IPS-20b (cell line): Measurements from ENCODE around the gene PLEKHG4B.

Experiments used
- H3K27ac ChIP-seq: one replicate; pipeline ENCODE4 v1.5.1; 2013; ENCODE audit warnings: low read length
- H3K27me3 ChIP-seq: 2 replicates; pipeline ENCODE4 v1.6.1; 2013; ENCODE audit warnings: mild to moderate bottlenecking, low read length, inconsistent platforms; ENCODE audit not compliant: insufficient read depth
- H3K36me3 ChIP-seq: 2 replicates; pipeline ENCODE4 v1.6.1; 2013; ENCODE audit warnings: low read depth, mild to moderate bottlenecking, inconsistent platforms, low read length, moderate library complexity; ENCODE audit not compliant: insufficient read depth
- H3K4me1 ChIP-seq: 2 replicates; pipeline ENCODE4 v1.6.1; 2013; ENCODE audit warnings: mild to moderate bottlenecking, control low read depth, inconsistent platforms, low read length, moderate library complexity; ENCODE audit not compliant: insufficient read depth
- H3K4me3 ChIP-seq: 2 replicates; pipeline ENCODE4 v1.5.1; 2013; ENCODE audit warnings: mild to moderate bottlenecking, low read length, inconsistent platforms
- H3K9ac ChIP-seq: 2 replicates; pipeline ENCODE4 v1.6.1; 2013; ENCODE audit warnings: low read depth, mild to moderate bottlenecking, inconsistent platforms, low read length, moderate library complexity
- H3K9me3 ChIP-seq: 2 replicates; pipeline ENCODE4 v1.6.1; 2013; ENCODE audit warnings: mild to moderate bottlenecking, low read depth, low read length, inconsistent platforms; ENCODE audit not compliant: insufficient read depth

Gene PLEKHG4B

DNA sequence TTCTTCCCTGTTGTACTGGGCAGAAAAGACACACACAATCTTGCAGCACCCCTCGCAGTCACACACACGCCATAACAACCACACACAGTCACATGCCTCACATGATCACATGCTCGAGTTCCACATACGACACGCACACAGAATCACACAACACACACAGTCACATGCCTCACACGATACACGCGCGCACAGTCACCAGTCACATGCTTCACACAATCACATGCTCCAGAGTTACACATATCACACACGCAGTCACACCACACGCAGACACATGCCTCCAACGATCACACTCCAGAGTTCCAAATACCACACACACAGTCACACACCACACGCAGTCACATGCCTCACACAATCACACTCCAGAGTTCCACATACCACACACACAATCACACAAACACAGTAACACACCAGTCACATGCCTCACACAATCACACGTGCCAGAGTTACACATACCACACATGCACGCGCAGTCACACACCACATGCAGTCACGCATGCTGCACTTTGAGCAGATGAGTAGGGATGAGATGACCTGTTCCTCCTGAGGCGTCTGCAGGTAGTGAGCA lies 50.4 kb downstream of the PLEKHG4B start:
- H3K4me3 ChIP-seq: no peak overlapping the region
- H3K9me3 ChIP-seq: peaks cover 6% of the 10 kb centered on the region
- H3K36me3 ChIP-seq: peaks cover 56% of the 10 kb centered on the region
- H3K9ac ChIP-seq: no peak overlapping the region
- H3K4me1 ChIP-seq: peaks cover 7% of the 10 kb centered on the region; the same call in 1 of the 2 replicates
- no peaks in the 10 kb centered on the region for H3K27me3 ChIP-seq
- no peak overlapping the region for H3K27ac ChIP-seq

DNA sequence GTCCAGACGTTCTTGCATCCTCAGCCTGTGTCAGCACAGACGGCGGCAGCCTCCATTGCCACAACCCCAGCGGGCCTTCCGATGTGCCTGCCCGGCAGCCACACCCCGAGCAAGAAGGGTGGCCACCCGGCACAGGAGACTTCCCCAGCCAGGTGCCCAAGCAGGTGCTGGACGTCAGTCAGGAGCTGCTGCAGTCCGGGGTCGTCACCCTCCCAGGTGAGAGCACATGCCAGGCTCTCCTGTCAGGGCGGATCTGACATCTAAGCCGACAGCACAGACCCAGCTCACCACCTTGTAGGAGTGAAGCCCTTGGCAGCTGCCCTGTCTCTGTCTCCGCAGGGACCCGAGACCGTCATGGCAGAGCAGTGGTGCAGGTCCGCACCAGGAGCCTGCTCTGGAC lies 51.1 kb downstream of the PLEKHG4B start:
- Histone ChIP-seq H3K27ac (no peak overlapping the region), H3K36me3 (peaks cover 63% of the 10 kb centered on the region), H3K4me3 (no peak overlapping the region), H3K9ac (no peak overlapping the region), H3K4me1 (peaks cover 7% of the 10 kb centered on the region; the same call in 1 of the 2 replicates), H3K27me3 (no peaks in the 10 kb centered on the region), H3K9me3 (peaks cover 13% of the 10 kb centered on the region)

DNA sequence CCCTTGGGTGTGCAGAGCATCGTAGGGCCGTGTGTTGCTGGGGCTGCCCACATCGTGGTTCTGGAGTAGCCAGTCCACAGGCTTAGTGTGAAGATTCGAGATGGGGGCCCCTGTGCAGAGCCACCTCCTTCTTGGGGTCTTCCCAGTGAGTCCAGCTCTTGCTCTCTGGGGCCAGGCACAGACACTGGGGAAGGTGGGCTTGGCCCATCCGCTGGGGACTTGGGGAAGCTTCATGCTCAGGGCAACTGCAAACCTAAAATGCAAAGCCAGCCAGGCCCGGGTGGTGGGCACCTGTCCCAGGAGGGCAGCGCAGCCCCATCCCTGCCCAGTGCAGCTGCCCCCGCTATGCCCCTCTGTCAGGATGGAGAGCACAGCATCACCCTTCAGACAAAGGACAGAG lies 53.0 kb downstream of the PLEKHG4B start:
- H3K27me3 ChIP-seq: no peaks in the 10 kb centered on the region
- peaks cover 17% of the 10 kb centered on the region for H3K9me3 ChIP-seq
- H3K4me1 ChIP-seq: no peaks in the 10 kb centered on the region
- no peak overlapping the region for H3K9ac ChIP-seq
- peaks cover 69% of the 10 kb centered on the region for H3K36me3 ChIP-seq
- no peak overlapping the region for H3K4me3 ChIP-seq
- H3K27ac ChIP-seq: no peak overlapping the region

DNA sequence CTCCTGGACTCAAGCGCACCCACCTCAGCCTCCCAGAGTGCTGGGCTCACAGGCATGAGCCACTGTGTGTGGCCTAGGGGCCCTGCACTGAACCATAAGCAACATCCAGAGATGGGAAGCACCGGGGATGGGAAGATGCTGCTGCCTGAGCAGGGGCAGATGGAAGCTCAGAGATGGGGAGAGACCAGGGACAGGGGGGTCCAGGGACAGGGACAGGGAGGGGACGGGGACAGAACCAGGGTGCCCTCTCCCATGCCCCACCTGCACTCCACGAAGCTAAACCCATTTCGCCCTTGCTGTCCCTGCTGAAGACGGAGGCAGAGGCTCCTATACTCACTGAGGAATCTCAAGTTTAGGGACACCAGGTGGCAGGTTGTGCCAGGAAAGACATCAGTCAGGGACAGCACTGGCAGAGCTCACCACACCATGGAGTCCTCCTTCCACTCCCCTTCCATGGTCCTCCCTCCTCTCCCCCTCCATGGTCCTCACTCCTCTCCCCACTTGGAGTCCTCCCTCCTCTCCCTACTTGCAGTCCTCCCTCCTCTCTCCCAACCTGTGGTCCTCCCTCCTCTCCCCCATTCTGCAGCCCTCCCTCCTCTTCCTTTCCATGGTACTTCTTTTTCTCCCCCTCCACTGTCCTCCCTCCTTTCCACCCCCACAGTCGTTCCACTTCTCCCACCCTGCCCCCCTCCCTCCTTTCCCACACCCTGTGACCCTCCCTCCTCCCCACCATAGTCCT lies 53.8 kb downstream of the PLEKHG4B start:
- Histone ChIP-seq H3K27me3 (no peaks in the 10 kb centered on the region), H3K9me3 (peaks cover 17% of the 10 kb centered on the region), H3K4me3 (no peak overlapping the region), H3K4me1 (no peaks in the 10 kb centered on the region), H3K36me3 (peaks cover 72% of the 10 kb centered on the region), H3K9ac (no peak overlapping the region), H3K27ac (no peak overlapping the region)

DNA sequence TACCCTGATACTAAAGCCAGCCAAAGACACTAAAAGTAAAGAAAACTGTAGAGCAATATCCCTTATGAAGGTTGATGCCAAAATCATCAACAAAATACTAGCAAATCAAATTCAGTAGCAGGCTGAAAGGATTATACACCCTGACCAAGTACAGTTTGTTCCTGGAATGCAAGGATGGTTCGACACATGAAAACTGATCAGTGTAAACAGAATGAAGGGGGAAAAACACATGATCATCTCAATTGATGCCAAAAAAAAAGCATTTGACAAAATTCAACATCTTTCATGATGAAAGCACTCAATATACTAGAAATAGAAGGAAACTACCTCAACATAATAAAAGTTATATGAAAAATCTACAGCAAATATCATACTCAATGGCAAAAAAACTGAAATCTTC lies 55.8 kb downstream of the PLEKHG4B start:
- H3K36me3 ChIP-seq: peaks cover 68% of the 10 kb centered on the region
- H3K27me3 ChIP-seq: no peaks in the 10 kb centered on the region
- no peak overlapping the region for H3K27ac ChIP-seq
- no peak overlapping the region for H3K9ac ChIP-seq
- peaks cover 17% of the 10 kb centered on the region for H3K9me3 ChIP-seq
- H3K4me3 ChIP-seq: no peak overlapping the region
- H3K4me1 ChIP-seq: no peaks in the 10 kb centered on the region

DNA sequence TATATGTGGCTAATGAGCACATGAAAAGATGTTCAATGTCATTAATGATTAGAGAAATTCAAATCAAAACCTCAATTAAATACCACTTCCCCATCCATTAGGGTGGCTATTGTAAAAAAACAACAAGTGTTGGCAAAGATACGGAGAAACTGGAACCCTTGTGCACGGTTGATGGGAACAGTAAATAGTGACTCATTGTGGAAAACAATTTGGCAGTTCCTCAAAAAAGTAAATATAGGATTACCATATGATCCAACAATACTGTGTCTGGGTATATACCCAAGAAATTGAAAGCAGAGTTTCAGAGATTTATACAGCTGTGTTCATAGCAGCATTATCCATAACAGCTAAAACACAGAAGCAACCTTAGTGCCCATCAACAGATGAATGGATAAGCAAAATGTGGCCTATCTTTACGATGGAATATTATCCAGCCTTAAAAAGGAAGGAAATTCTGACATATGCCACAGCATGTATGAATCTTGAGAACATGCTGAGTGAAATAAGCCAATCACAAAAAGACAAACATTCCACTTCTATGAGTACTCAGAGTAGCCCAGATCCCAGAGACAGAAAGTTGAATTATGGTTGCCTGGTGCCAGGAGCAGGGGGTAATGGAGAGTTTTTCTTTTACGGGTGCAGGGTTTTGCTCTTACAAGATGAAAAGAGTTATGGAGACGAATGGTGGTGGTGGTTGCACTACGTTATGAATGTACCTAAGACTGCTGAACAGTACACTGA lies 57.9 kb downstream of the PLEKHG4B start:
- H3K9ac ChIP-seq: no peak overlapping the region
- H3K4me3 ChIP-seq: no peak overlapping the region
- H3K36me3 ChIP-seq: peaks cover 64% of the 10 kb centered on the region
- H3K9me3 ChIP-seq: peaks cover 17% of the 10 kb centered on the region
- no peaks in the 10 kb centered on the region for H3K4me1 ChIP-seq
- H3K27ac ChIP-seq: no peak overlapping the region
- H3K27me3 ChIP-seq: no peaks in the 10 kb centered on the region

DNA sequence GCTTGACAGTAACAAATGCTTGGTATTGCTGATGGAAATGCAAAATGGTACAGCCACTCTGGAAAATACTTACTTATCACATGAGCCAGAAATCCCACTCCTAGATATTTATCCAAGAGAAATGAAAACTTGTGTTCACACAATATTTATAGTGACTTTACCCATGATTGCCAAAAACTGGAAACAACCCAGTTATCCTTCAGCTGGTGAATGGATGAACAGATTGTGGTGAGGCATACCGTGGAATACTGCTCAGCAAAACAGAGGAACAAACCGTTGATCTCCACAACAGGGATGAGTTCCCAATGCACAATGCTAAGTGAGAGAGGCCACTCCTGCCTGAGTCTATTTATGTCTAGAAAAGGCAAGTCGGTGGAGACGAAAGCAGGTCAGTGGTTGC lies 58.8 kb downstream of the PLEKHG4B start:
- no peak overlapping the region for H3K4me3 ChIP-seq
- H3K9ac ChIP-seq: no peak overlapping the region
- H3K36me3 ChIP-seq: peaks cover 64% of the 10 kb centered on the region
- no peaks in the 10 kb centered on the region for H3K27me3 ChIP-seq
- H3K4me1 ChIP-seq: no peaks in the 10 kb centered on the region
- no peak overlapping the region for H3K27ac ChIP-seq
- peaks cover 17% of the 10 kb centered on the region for H3K9me3 ChIP-seq

DNA sequence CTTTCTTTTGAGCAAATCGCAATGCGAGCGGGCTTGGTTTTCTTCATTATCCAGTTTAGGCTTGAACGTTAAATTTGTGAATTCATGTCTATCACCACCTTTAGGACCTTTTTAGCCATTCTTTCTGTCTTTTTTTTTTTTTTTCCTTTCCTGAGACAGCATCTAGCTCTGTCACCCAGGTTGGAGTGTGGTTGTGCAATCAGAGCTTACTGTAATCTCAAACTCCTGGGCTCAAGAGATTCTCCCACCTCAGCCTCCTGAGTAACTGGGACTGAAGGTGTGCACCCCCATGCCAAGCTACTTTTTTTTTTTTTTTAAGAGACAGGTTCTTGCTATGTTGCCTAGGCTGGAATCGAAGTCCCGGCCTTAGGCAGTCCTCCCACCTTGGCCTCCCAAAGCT lies 60.1 kb downstream of the PLEKHG4B start:
- Histone ChIP-seq H3K4me1 (no peaks in the 10 kb centered on the region), H3K36me3 (peaks cover 67% of the 10 kb centered on the region), H3K4me3 (no peak overlapping the region), H3K9me3 (peaks cover 14% of the 10 kb centered on the region), H3K27me3 (no peaks in the 10 kb centered on the region), H3K9ac (no peak overlapping the region), H3K27ac (no peak overlapping the region)

DNA sequence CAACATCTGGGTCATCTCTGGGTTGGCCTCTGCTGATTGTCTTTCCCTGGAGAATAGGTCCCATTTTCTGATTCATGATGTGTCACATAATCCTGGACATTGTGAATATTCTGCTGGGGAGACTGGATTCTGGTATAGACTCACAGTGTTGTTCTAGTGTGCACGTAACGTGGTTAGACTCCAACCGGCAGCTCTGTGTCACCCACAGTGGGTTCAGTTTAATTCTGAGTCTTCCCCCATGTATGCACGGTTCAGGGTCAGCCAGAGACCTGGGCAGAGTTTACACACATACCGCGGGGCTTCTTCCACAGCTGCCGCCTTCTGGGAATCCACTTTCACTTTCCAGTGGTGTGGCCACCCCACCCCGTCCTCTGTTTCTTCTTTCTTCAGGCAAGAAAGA lies 61.3 kb downstream of the PLEKHG4B start:
- Histone ChIP-seq H3K27me3 (no peaks in the 10 kb centered on the region), H3K9ac (no peak overlapping the region), H3K27ac (no peak overlapping the region), H3K4me1 (no peaks in the 10 kb centered on the region), H3K36me3 (peaks cover 68% of the 10 kb centered on the region), H3K9me3 (peaks cover 4% of the 10 kb centered on the region; the same call in 1 of the 2 replicates), H3K4me3 (no peak overlapping the region)

DNA sequence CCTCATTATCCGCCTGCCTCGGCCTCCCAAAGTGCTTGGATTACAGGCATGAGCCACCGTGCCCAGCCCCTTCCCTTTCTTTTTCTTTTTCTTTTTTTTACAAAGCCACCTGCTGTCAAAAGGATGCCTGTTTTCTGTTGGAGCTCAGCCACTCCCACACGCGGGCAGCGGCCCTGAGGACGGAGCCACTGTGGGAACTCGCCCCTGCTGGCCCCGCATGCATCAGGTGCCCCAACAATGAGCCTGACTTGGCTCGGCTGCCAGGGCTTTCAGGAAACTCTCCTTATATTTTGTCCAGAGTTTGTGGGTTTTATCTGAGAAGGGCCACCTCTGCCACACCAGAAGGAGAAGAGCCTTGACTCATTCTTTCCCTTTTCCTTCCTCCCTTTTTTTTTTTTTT lies 62.3 kb downstream of the PLEKHG4B start:
- Histone ChIP-seq H3K9ac (no peak overlapping the region), H3K27ac (no peak overlapping the region), H3K4me3 (no peak overlapping the region), H3K4me1 (no peaks in the 10 kb centered on the region), H3K9me3 (no peaks in the 10 kb centered on the region), H3K27me3 (no peaks in the 10 kb centered on the region), H3K36me3 (peaks cover 62% of the 10 kb centered on the region)

DNA sequence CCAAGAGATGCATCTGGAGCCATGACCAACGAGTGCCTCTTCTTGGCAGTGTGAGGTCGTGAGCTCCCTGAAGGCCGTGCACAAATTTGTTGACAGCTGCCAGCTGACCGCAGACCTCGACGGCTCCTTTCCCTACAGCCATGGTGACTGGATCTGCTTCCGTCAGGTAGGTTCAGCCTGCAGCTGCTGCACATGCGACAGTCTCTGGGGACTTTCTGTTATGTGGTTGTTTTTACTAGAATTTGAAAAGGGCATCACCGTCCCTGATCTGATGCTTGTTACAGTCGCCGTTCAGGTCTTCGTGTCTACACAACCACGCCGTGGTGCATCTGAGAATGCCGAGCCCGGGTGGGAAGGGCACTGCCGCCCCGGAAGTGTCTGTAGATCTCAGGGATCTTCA lies 62.9 kb downstream of the PLEKHG4B start:
- Histone ChIP-seq H3K36me3 (peaks cover 67% of the 10 kb centered on the region), H3K27ac (no peak overlapping the region), H3K9ac (no peak overlapping the region), H3K9me3 (no peaks in the 10 kb centered on the region), H3K4me3 (no peak overlapping the region), H3K27me3 (no peaks in the 10 kb centered on the region), H3K4me1 (no peaks in the 10 kb centered on the region)
